ENCODE measurements around the gene ERO1A.
"Not testable (repeated sequence)": the region's sequence is repeated elsewhere in the genome, so short reads cannot be mapped to it uniquely, and the experiment has no call there.

The ERO1A gene, protein sequence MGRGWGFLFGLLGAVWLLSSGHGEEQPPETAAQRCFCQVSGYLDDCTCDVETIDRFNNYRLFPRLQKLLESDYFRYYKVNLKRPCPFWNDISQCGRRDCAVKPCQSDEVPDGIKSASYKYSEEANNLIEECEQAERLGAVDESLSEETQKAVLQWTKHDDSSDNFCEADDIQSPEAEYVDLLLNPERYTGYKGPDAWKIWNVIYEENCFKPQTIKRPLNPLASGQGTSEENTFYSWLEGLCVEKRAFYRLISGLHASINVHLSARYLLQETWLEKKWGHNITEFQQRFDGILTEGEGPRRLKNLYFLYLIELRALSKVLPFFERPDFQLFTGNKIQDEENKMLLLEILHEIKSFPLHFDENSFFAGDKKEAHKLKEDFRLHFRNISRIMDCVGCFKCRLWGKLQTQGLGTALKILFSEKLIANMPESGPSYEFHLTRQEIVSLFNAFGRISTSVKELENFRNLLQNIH

GRCh38 chr14:52695481-52696091 lies at the start of gene ERO1A:
Gene ERO1A, minus strand, starts transcription at chr14:52695558. Its CDS starts 77 bp downstream, at chr14:52695481.
- TF ChIP-seq ZNF274 (IDR thresholded peaks at IDR 0.05; ENCODE audit: low read depth, low read length), result no peak
- peak within 1 kb of the TSS; percentile 81 for H3K4me3 ChIP-seq (ENCODE audit: low read length)

- TF ChIP-seq ZNF274 (IDR thresholded peaks at IDR 0.05; ENCODE audit: low read depth, low read length), result no peak
- H3K4me3 ChIP-seq (ENCODE audit: low read length), result peak overlapping the region; percentile 28; the same call in 1 of the 2 replicates
Measured at GRCh38 chr14:52741865-52742264, 46.5 kb upstream of the ERO1A start.

- no peak for TF ChIP-seq ZNF274 (IDR thresholded peaks at IDR 0.05; ENCODE audit: low read depth, low read length)
- H3K4me3 ChIP-seq (ENCODE audit: low read length), result no peak overlapping the region
Measured at GRCh38 chr14:52740751-52741150, 45.4 kb upstream of the ERO1A start.

DNA sequence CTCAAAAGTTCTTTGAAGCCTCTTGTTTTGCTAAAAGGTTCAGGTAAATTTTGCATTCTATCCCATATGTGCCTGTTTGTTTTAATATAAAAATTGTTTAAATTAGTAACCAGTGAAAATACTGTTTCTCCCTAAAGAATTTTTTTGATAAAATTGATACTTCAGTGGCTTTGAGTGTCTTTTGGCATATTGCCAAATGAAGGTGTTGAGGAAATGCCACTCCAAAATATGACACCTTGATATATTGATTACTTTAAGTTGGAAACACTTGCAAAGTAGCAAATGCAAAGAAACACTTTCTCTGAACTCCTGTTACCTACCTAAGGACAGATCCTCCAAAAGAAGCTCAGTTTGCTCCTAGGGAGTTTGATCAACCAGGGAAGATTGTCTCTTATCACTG lies 43.1 kb upstream of the ERO1A start:
- no peak for TF ChIP-seq ZNF274 (IDR thresholded peaks at IDR 0.05; ENCODE audit: low read depth, low read length)
- no peak overlapping the region for H3K4me3 ChIP-seq (ENCODE audit: low read length)

DNA sequence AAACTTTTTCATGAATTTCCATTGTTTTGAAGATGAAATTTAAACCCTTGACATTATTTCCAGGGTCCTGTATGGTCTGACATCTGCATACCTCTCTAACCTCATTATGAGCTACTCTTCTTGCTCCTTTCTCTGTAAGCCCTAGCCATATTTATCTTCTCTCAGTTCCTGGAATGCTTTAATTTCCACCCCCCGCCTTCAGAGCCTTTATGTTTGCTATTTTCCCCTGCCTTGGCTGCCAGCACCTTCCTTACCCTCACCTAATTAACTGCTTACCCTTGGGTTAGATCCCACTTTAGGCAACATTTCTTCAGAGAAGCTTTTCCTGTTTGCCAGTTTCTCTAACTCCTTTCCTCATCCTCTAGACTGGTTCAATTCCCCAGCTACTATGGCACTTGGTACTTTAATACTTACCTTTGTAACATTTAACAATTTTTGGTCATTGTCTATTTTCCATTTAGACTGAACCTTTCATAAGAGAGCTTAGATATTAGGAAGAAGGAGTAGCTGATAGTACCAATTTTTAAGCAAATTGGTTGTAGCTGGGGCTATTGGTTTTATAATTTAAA lies 40.6 kb upstream of the ERO1A start:
- TF ChIP-seq ZNF274 (IDR thresholded peaks at IDR 0.05; ENCODE audit: low read depth, low read length), result no peak
- H3K4me3 ChIP-seq (ENCODE audit: low read length), result no peak overlapping the region

- no peak for TF ChIP-seq ZNF274 (IDR thresholded peaks at IDR 0.05; ENCODE audit: low read depth, low read length)
- no peak overlapping the region for H3K4me3 ChIP-seq (ENCODE audit: low read length)
Measured at GRCh38 chr14:52733824-52734223, 38.5 kb upstream of the ERO1A start.

GRCh38 chr14:52730709-52731111 lies 35.4 kb upstream of the ERO1A start:
- no peak for TF ChIP-seq ZNF274 (IDR thresholded peaks at IDR 0.05; ENCODE audit: low read depth, low read length)

DNA sequence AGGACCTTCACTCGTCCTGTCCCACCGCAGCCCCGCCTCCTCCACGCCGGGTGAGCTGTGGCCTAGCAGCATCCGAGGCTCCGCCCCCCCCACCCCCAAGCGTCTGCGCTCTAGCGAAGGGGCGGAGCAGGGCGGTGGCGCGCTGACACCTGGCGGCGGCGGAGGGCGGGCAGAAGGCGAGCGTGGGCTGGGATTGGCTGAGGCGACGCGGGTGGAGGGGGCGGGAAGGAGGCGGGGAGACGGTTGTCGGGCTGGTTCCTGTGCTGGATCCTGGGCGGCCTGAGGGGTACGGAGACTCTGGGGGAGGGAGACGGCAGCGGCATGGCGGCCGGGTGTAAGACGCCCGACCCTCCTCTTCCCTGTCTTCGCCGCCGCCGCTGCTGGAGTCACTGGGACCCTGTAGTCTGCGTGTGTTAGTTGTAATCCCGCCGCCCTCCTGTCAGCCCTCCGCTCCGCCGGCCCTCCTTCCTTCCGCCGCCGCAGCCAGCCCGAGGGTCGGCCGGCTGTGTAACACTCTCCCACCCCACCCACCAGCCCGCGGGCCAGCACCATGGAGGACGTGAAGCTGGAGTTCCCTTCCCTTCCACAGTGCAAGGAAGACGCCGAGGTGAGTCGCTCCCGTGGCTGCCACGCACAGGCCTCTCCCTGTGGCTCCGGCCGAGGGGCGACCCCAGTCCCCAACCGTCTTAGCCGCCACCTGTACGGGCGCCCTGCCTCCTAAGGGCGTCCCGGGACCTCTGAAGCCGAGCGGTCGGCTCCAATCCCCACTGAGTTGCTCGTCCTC lies 34.8 kb upstream of the ERO1A start, which contains the start of gene STYX:
Gene STYX, plus strand, starts transcription at position 242 of the 784 bp plus-strand sequence. Its CDS starts 309 bp downstream, at position 551.
- peak within 1 kb of the TSS; percentile 81 for H3K4me3 ChIP-seq (ENCODE audit: low read length)
- TF ChIP-seq ZNF274 (IDR thresholded peaks at IDR 0.05; ENCODE audit: low read depth, low read length), result no peak

More at GRCh38 chr14:52730709-52731111, 35.4 kb upstream of the ERO1A start:
- peak overlapping the region; percentile 81 for H3K4me3 ChIP-seq (ENCODE audit: low read length)

GRCh38 chr14:52729585-52729924 lies 34.2 kb upstream of the ERO1A start:
- H3K4me3 ChIP-seq (ENCODE audit: low read length), result no peak overlapping the region
- no peak for TF ChIP-seq ZNF274 (IDR thresholded peaks at IDR 0.05; ENCODE audit: low read depth, low read length)

DNA sequence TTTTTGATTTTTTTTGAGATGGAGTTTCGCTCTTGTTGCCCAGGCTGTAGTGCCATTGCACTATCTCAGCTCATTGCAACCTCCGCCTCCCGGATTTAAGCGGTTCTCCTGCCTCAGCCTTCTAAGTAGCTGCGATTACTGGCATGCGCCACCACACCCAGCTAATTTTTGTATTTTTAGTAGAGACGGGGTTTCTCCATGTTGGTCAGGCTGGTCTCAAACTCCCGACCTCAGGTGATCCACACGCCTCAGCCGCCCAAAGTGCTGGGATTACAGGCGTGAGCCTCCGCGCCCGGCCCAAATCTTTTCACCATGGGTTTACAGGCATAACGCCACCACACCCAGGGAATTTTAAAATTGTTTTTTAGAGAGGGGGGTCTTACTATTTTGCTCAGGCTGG lies 33.7 kb upstream of the ERO1A start:
- not testable (repeated sequence) for H3K4me3 ChIP-seq (ENCODE audit: low read length)

DNA sequence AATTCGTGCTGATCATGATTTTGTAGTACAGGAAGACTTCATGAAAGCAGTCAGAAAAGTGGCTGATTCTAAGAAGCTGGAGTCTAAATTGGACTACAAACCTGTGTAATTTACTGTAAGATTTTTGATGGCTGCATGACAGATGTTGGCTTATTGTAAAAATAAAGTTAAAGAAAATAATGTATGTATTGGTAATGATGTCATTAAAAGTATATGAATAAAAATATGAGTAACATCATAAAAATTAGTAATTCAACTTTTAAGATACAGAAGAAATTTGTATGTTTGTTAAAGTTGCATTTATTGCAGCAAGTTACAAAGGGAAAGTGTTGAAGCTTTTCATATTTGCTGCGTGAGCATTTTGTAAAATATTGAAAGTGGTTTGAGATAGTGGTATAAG lies 32.2 kb upstream of the ERO1A start:
- not testable (repeated sequence) for H3K4me3 ChIP-seq (ENCODE audit: low read length)

- TF ChIP-seq ZNF274 (IDR thresholded peaks at IDR 0.05; ENCODE audit: low read depth, low read length), result no peak
- H3K4me3 ChIP-seq (ENCODE audit: low read length), result no peak overlapping the region
Measured at GRCh38 chr14:52724360-52724644, 28.9 kb upstream of the ERO1A start.

GRCh38 chr14:52723514-52724359 lies 28.4 kb upstream of the ERO1A start:
- no peak overlapping the region for H3K4me3 ChIP-seq (ENCODE audit: low read length)
- TF ChIP-seq ZNF274 (IDR thresholded peaks at IDR 0.05; ENCODE audit: low read depth, low read length), result no peak

GRCh38 chr14:52716155-52716554 lies 20.8 kb upstream of the ERO1A start:
- no peak for TF ChIP-seq ZNF274 (IDR thresholded peaks at IDR 0.05; ENCODE audit: low read depth, low read length)
- H3K4me3 ChIP-seq (ENCODE audit: low read length), result no peak overlapping the region

All from GM08714 (cell line).